Measurements from ENCODE around the gene FGD5. TPM values are rescaled to one million over a fixed set of nuclear protein-coding genes. Genes with fewer than 3 reads are reported as not detected.

Gene FGD5
- total and polyA plus RNA-seq, 2 experiments from 2014 or later, result 7.4 to 12.2 TPM

- no peak for TF ChIP-seq CTCF (conservative IDR thresholded peaks at IDR 0.05; ENCODE audit: low read depth in 2 of 2)
- TF ChIP-seq ZNF114 (CRISPR knock-in tag; IDR thresholded peaks at IDR 0.05), result no peak
- TF ChIP-seq POLR2AphosphoS5 (IDR thresholded peaks at IDR 0.05; ENCODE audit: low read depth), result no peak
- TF ChIP-seq REST (IDR thresholded peaks at IDR 0.05; ENCODE audit: unreplicated experiment), result no peak
- TF ChIP-seq CREB1 (CRISPR knock-in tag; IDR thresholded peaks at IDR 0.05; ENCODE audit: low read depth), result no peak
- no peak for TF ChIP-seq STAT1 (IDR thresholded peaks at IDR 0.05; ENCODE audit: unreplicated experiment)
Measured at GRCh38 chr3:14883226-14883625, 64.5 kb downstream of the FGD5 start (continued).

- Mint-ChIP-seq H3K4me3 (no peak overlapping the region), H3K27ac (no peak overlapping the region), H3K9me3 (no peaks in the 10 kb centered on the region), H3K4me1 (peaks cover 12% of the 10 kb centered on the region), H3K27me3 (ENCODE audit: insufficient read depth, low read depth, poor library complexity) (peaks cover 8% of the 10 kb centered on the region), H3K36me3 (ENCODE audit: low read depth) (no peaks in the 10 kb centered on the region)
- Histone ChIP-seq H3F3A (replicated peaks; ENCODE audit: low read depth) (no peaks in the 10 kb centered on the region), H3K27me3 (ENCODE audit: insufficient read depth) (no peaks in the 10 kb centered on the region), H2AFZ (no peak overlapping the region), H3K4me1 (ENCODE audit: insufficient read depth) (peaks cover 5% of the 10 kb centered on the region; the same call in 1 of the 2 replicates), H3K4me3 (no peak overlapping the region), H3K9me2 (ENCODE audit: insufficient read depth) (no peaks in the 10 kb centered on the region), H3K27ac (ENCODE audit: low read depth) (no peak overlapping the region), H3K4me2 (no peak overlapping the region), H3K79me2 (replicated peaks; ENCODE audit: insufficient read depth) (no peaks in the 10 kb centered on the region), H4K20me1 (replicated peaks; ENCODE audit: insufficient read depth) (no peaks in the 10 kb centered on the region), H3K36me3 (ENCODE audit: insufficient read depth) (no peaks in the 10 kb centered on the region)
- ATAC-seq, result no peak
- no peak for DNase-seq (ENCODE audit: low spot score)
- TF ChIP-seq ZNF114 (CRISPR knock-in tag; IDR thresholded peaks at IDR 0.05) (no peak), POLR2AphosphoS5 (IDR thresholded peaks at IDR 0.05; ENCODE audit: low read depth) (no peak), CREB1 (CRISPR knock-in tag; IDR thresholded peaks at IDR 0.05; ENCODE audit: low read depth) (no peak), EZH2 (IDR thresholded peaks at IDR 0.05; ENCODE audit: low read depth, unreplicated experiment) (no peak), NANOG (IDR thresholded peaks at IDR 0.05; ENCODE audit: borderline replicate concordance) (no peak), ETS1 (IDR thresholded peaks at IDR 0.05) (no peak), EZH2phosphoT487 (IDR thresholded peaks at IDR 0.05; ENCODE audit: unreplicated experiment) (no peak), STAT1 (IDR thresholded peaks at IDR 0.05; ENCODE audit: unreplicated experiment) (no peak), CTCF (conservative IDR thresholded peaks at IDR 0.05; ENCODE audit: low read depth in 2 of 2) (no peak), ZNF331 (CRISPR knock-in tag; IDR thresholded peaks at IDR 0.05; ENCODE audit: low read depth) (no peak), JUNB (IDR thresholded peaks at IDR 0.05; ENCODE audit: unreplicated experiment) (no peak)
Measured at GRCh38 chr3:14884665-14885064, 65.9 kb downstream of the FGD5 start.
